HFFc6 (cell line): ENCODE data around the gene GALNTL6. TPM values are rescaled to one million over a fixed set of nuclear protein-coding genes. Genes with fewer than 3 reads are reported as not detected.
"Not testable (repeated sequence)": the region's sequence is repeated elsewhere in the genome, so short reads cannot be mapped to it uniquely, and the experiment has no call there.

Source experiments
- DNase-seq: peaks from one replicate; pipeline ENCODE4 v3.0.0-alpha.2; 2018
- H3K27ac Mint-ChIP-seq: 2 replicates; pipeline ENCODE4 v1.8.0; 2020; ENCODE audit warnings: mild to moderate bottlenecking, mixed read lengths
- H3K27me3 Mint-ChIP-seq: 2 replicates; pipeline ENCODE4 v1.8.0; 2021; ENCODE audit warnings: mild to moderate bottlenecking, moderate library complexity, mixed read lengths; ENCODE audit not compliant: insufficient read depth
- H3K36me3 Mint-ChIP-seq: 2 replicates; pipeline ENCODE4 v1.8.0; 2021; ENCODE audit warnings: low read depth, mixed read lengths
- H3K4me1 Mint-ChIP-seq: 2 replicates; pipeline ENCODE4 v1.8.0; 2020; ENCODE audit warnings: low read depth, mixed read lengths
- H3K4me3 Mint-ChIP-seq: 2 replicates; pipeline ENCODE4 v1.8.0; 2020; ENCODE audit warnings: mild to moderate bottlenecking, moderate library complexity, mixed read lengths
- H3K9me3 Mint-ChIP-seq: 2 replicates; pipeline ENCODE4 v1.8.0; 2020; ENCODE audit warnings: mild to moderate bottlenecking, mixed read lengths
- total RNA-seq, 6 experiments: library from RNA; stranded (reverse); fragmentation: NEBNext Ultra II Directional; extraction: Animal tissue kit (Norgen Biotek cat#: 25700); gene quantifications; 2 replicates in 1 of 6; 3 replicates in 5 of 6; pipeline ENCODE4 v1.2.3, GENCODE V29; 2021
- TF ChIP-seq, protein P1 (sequence below): fragments of 200-600 bp; sonication (generic); IDR thresholded peaks from 2 replicates; pipeline ENCODE4 v1.5.0; 2021; ENCODE audit warnings: antibody characterized with exemption, mild to moderate bottlenecking

GALNTL6 gene
- total RNA-seq, 6 experiments from 2014 or later, result 0.07 TPM; not detected in 5

DNA sequence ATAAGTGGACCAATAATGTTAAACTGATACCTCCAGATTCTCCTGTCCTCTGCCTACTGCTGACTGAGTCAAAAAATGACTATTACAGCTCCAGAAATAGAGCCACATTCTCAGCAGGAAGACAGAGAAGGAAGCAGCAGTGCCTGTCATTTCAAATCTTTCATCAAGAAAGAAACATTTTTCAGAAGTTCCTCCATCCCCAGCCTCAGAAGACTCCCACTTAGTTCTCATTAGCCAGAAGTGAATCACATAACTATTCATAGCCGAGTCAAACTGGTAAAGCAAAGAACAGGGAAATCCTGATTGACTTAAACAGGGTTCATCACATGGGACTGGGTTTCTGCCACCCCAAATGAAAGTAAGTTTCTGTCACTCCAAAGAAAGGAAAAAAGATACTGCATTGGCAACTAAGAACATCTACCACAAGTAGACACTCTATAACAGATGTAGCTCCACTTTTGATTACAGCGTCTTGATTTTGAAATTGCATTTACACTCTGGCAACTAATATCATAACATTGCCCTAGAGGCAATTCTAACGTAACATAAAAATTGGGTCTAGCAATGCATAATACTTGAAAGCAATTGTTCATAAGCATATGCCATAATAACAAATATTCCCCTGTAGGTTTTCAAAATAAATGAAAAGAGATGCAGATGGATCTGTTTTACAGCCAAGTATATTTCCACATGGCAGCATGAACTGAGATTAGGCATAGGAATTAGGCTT lies 599.8 kb downstream of the GALNTL6 start:
- no peak overlapping the region for H3K4me3 Mint-ChIP-seq
- no peak for DNase-seq
- TF ChIP-seq, protein P1, sequence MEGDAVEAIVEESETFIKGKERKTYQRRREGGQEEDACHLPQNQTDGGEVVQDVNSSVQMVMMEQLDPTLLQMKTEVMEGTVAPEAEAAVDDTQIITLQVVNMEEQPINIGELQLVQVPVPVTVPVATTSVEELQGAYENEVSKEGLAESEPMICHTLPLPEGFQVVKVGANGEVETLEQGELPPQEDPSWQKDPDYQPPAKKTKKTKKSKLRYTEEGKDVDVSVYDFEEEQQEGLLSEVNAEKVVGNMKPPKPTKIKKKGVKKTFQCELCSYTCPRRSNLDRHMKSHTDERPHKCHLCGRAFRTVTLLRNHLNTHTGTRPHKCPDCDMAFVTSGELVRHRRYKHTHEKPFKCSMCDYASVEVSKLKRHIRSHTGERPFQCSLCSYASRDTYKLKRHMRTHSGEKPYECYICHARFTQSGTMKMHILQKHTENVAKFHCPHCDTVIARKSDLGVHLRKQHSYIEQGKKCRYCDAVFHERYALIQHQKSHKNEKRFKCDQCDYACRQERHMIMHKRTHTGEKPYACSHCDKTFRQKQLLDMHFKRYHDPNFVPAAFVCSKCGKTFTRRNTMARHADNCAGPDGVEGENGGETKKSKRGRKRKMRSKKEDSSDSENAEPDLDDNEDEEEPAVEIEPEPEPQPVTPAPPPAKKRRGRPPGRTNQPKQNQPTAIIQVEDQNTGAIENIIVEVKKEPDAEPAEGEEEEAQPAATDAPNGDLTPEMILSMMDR, result no peak
- H3K27me3 Mint-ChIP-seq, result no peaks in the 10 kb centered on the region
- H3K36me3 Mint-ChIP-seq, result no peaks in the 10 kb centered on the region
- H3K27ac Mint-ChIP-seq, result no peak overlapping the region
- H3K4me1 Mint-ChIP-seq, result no peaks in the 10 kb centered on the region
- peaks cover 5% of the 10 kb centered on the region for H3K9me3 Mint-ChIP-seq

DNA sequence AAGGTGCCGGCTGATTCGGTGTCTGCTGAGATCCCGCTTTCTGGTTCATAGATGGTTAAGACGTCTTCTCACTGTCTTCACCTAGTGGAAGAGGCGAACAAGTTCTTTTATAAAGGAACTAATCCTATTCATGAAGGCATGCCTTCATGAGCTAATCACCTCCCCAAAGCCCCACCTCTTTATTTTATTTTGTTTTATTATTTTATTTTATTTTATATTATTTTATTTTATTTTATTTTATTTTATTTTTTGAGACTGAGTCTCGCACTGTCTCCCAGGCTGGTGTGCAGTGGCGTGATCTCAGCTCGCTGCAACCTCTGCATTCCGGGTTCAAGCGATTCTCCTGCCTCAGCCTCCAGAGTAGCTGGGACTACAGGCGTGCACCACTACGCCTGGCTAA lies 615.8 kb downstream of the GALNTL6 start:
- H3K4me3 Mint-ChIP-seq, H3K36me3 Mint-ChIP-seq, H3K27me3 Mint-ChIP-seq, H3K4me1 Mint-ChIP-seq, DNase-seq, H3K27ac Mint-ChIP-seq: not testable (repeated sequence)
- peaks cover 16% of the 10 kb centered on the region for H3K9me3 Mint-ChIP-seq

DNA sequence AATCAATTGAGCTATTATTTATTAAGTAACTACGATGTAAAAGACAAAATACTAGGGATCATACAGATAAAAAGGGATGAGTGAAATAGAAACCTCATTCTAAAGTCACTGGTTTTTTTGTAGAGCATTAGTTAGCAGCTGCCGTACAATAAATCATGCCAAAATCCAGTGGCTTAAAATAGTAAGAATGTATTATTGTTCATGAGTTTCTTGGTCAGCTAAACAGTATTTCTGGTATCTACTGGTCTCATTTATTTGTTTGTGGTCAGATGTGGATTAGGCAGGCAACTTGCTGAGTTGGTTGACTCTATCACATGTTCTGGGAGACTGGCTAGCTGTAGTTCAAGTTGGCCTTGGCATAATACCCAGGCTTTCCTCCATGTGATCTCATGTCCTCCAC lies 667.3 kb downstream of the GALNTL6 start:
- no peak overlapping the region for H3K27ac Mint-ChIP-seq
- H3K4me1 Mint-ChIP-seq, result no peaks in the 10 kb centered on the region
- peaks cover 21% of the 10 kb centered on the region for H3K9me3 Mint-ChIP-seq
- DNase-seq, result no peak
- no peak overlapping the region for H3K4me3 Mint-ChIP-seq
- no peaks in the 10 kb centered on the region for H3K27me3 Mint-ChIP-seq
- H3K36me3 Mint-ChIP-seq, result no peaks in the 10 kb centered on the region
- TF ChIP-seq, protein P1, result no peak

DNA sequence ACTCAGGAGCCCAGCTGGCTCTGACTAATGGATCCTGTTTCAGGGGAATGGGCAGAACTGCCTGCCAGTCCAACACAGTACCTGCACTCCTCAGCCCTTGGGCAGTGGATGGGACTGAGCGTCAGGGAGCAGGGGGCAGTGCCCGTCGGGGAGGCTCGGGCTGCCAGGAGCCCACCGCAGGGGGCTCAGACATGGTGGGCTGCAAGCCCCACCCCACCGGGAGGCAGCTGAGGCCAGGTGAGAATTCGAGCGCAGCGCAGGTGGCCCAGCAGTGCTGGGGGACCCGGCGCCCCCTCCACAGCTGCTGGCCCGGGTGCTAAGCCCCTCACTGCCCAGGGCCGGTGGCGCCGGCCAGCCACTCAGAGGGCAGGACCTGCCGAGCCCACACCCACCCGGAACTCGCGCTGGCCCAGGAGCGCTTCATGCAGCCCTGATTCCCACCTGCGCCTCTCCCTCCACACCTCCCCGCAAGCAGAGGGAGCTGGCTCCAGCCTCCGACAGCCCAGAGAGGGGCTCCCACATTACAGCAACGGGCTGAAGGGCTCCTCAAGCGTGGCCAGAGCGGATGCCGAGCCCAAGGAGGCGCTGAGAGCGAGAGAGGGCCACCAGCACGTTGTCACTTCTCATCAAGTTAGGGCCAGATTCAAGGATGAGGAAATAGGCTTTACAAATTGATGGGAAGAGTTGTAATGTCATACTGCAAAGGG lies 668.8 kb downstream of the GALNTL6 start:
- H3K27me3 Mint-ChIP-seq, result no peaks in the 10 kb centered on the region
- no peak overlapping the region for H3K27ac Mint-ChIP-seq

DNA sequence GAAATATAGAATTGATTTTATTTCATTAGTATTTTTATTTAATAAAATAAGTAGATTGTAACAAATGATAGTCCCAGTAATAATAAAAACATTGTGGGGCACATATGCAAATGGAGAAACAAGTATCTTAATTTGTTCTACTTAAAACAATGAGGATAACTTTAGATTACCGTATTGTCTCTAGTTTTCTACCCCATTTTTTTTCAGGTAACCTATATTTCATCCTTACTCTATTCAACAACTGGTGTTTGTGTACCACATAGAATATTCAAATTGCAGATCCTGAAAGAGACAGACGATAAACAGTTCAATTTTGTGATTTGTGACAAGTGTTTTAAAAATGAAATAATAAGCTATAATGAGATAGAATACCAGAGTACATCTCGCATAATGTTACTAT lies 671.8 kb downstream of the GALNTL6 start:
- no peaks in the 10 kb centered on the region for H3K36me3 Mint-ChIP-seq
- peaks cover 17% of the 10 kb centered on the region for H3K9me3 Mint-ChIP-seq
- H3K4me3 Mint-ChIP-seq, result no peak overlapping the region
- no peaks in the 10 kb centered on the region for H3K27me3 Mint-ChIP-seq
- TF ChIP-seq, protein P1, result no peak
- no peak for DNase-seq
- no peaks in the 10 kb centered on the region for H3K4me1 Mint-ChIP-seq
- no peak overlapping the region for H3K27ac Mint-ChIP-seq

More for the DNA sequence above, 668.8 kb downstream of the GALNTL6 start:
- no peak for DNase-seq
- TF ChIP-seq, protein P1, result no peak
- Mint-ChIP-seq H3K9me3 (peaks cover 21% of the 10 kb centered on the region), H3K36me3 (no peaks in the 10 kb centered on the region), H3K4me1 (no peaks in the 10 kb centered on the region), H3K4me3 (no peak overlapping the region)

DNA sequence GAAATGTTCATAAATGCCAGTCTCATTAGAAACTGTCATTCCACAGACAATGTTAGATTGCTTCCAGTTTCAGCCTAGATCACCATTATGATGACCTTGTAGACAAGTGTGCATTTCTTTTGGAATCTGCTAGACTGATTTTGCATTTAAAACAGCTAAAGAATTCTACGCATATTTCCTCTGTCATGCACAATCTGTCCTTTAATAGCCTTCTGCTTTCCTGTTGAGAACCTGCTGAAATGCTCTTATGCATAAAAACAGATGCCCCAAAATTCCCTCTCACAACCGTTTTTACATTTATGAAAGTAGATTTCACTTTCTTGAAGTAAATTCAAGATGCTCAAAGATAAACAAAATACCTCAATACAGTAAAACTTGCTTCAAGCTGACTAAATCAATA lies 673.3 kb downstream of the GALNTL6 start:
- no peak overlapping the region for H3K27ac Mint-ChIP-seq
- no peaks in the 10 kb centered on the region for H3K27me3 Mint-ChIP-seq
- TF ChIP-seq, protein P1, result no peak
- no peaks in the 10 kb centered on the region for H3K4me1 Mint-ChIP-seq
- H3K9me3 Mint-ChIP-seq, result peaks cover 7% of the 10 kb centered on the region
- no peak for DNase-seq
- no peaks in the 10 kb centered on the region for H3K36me3 Mint-ChIP-seq
- no peak overlapping the region for H3K4me3 Mint-ChIP-seq
